Pulmonary artery endothelial cell (primary cell): ENCODE measurements around the gene LSM14B. TPM values are rescaled to one million over a fixed set of nuclear protein-coding genes. Genes with fewer than 3 reads are reported as not detected.

Experiments
- DNase-seq: peaks from one replicate; pipeline ENCODE4 v3.0.0-alpha.2; 2011; ENCODE audit warnings: low read depth, low spot score
- total RNA-seq: library from RNA; depleted of rRNA; stranded (reverse); fragments of >200 nt; gene quantifications from 2 replicates; pipeline ENCODE4 v1.2.3, GENCODE V29; 2014

Gene LSM14B
- total RNA-seq, 1 donor from 2014 or later = 38.1 TPM

GRCh38 chr20:62132421-62132820 lies 10.1 kb downstream of the LSM14B start:
- DNase-seq = no peak

GRCh38 chr20:62133051-62133845 lies 11.0 kb downstream of the LSM14B start:
- DNase-seq = no peak

- no peak for DNase-seq
Observed at GRCh38 chr20:62133864-62134263, 11.6 kb downstream of the LSM14B start.

- DNase-seq = no peak
Observed at GRCh38 chr20:62134735-62135231, 12.5 kb downstream of the LSM14B start.

GRCh38 chr20:62135573-62136266 lies 13.4 kb downstream of the LSM14B start:
- DNase-seq = no peak

- DNase-seq = no peak
Observed at GRCh38 chr20:62136283-62137091, 14.2 kb downstream of the LSM14B start.

GRCh38 chr20:62137092-62137384 lies 14.8 kb downstream of the LSM14B start:
- no peak for DNase-seq

- DNase-seq = no peak
Observed at GRCh38 chr20:62137478-62138203, 15.4 kb downstream of the LSM14B start.

- no peak for DNase-seq
Observed at GRCh38 chr20:62138204-62138543, 15.9 kb downstream of the LSM14B start.

- DNase-seq = no peak
Observed at GRCh38 chr20:62138912-62139311, 16.6 kb downstream of the LSM14B start.

GRCh38 chr20:62139636-62140035 lies 17.4 kb downstream of the LSM14B start:
- DNase-seq = no peak

- DNase-seq = no peak
Observed at GRCh38 chr20:62141043-62141396, 18.7 kb downstream of the LSM14B start.

- no peak for DNase-seq
Observed at GRCh38 chr20:62141397-62142251, 19.3 kb downstream of the LSM14B start.

- no peak for DNase-seq
Observed at GRCh38 chr20:62142252-62143080, 20.2 kb downstream of the LSM14B start.

- peak; percentile 55 for DNase-seq
Observed at GRCh38 chr20:62143081-62143956, 21.0 kb downstream of the LSM14B start, which contains the start of the genes PSMA7 and SS18L1. TSS of gene PSMA7 (minus strand) at chr20:62143394. CDS start at chr20:62143303, 91 bp downstream. TSS of gene SS18L1 (plus strand) at chr20:62143769. CDS start at chr20:62143821, 52 bp downstream.

- no peak for DNase-seq
Observed at GRCh38 chr20:62143957-62144825, 21.9 kb downstream of the LSM14B start.

- no peak for DNase-seq
Observed at GRCh38 chr20:62145688-62146018, 23.4 kb downstream of the LSM14B start.
